ENCODE results near the gene KIF26B. TPM values are rescaled to one million over a fixed set of nuclear protein-coding genes. Genes with fewer than 3 reads are reported as not detected.

Gene KIF26B
- total RNA-seq, 1 donor from 2014 or later, result 0.02 TPM

- intact Hi-C loops (cut with micrococcal nuclease), result no loop called here
Measured at GRCh38 chr1:245132771-245133170, 22.0 kb upstream of the KIF26B start.

- intact Hi-C loops (cut with micrococcal nuclease), result no loop called here
Measured at GRCh38 chr1:245133995-245134715, 20.6 kb upstream of the KIF26B start.

GRCh38 chr1:245142171-245142798, 12.5 kb upstream of the KIF26B start:
- intact Hi-C loops (cut with micrococcal nuclease), result no loop called here

- intact Hi-C loops (cut with micrococcal nuclease), result no loop called here
Measured at GRCh38 chr1:245142976-245143375, 11.8 kb upstream of the KIF26B start.

- intact Hi-C loops (cut with micrococcal nuclease), result no loop called here
Measured at GRCh38 chr1:245143849-245144248, 10.9 kb upstream of the KIF26B start.

GRCh38 chr1:245148069-245148468, 6.7 kb upstream of the KIF26B start:
- intact Hi-C loops (cut with micrococcal nuclease), result no loop called here

- intact Hi-C loops (cut with micrococcal nuclease), result no loop called here
Measured at GRCh38 chr1:245148861-245149260, 5.9 kb upstream of the KIF26B start.

- intact Hi-C loops (cut with micrococcal nuclease), result loop anchor here (1.0 to 10.0 kb wide), 9 partner anchors 498 to 1602 kb away; partner anchors contain the start of genes CNST, DESI2 and TFB2M
Measured at GRCh38 chr1:245153081-245153551, 1.7 kb upstream of the KIF26B start.

GRCh38 chr1:245153552-245154428, 995 bp upstream of the KIF26B start:
- intact Hi-C loops (cut with micrococcal nuclease), result loop anchor here (1.0 to 10.0 kb wide), 9 partner anchors 499 to 1601 kb away; partner anchors contain the start of genes CNST, DESI2 and TFB2M

GRCh38 chr1:245155272-245156040, 671 bp downstream of the KIF26B start:
- intact Hi-C loops (cut with micrococcal nuclease), result loop anchor here (5.0 to 10.0 kb wide), 7 partner anchors 222 to 1599 kb away; partner anchors contain the start of genes CNST, COX20, DESI2 and TFB2M

GRCh38 chr1:245156041-245156735, 1.4 kb downstream of the KIF26B start:
- intact Hi-C loops (cut with micrococcal nuclease), result loop anchor here (5.0 to 10.0 kb wide), 7 partner anchors 221 to 1599 kb away; partner anchors contain the start of genes CNST, COX20, DESI2 and TFB2M

GRCh38 chr1:245156736-245157505, 2.1 kb downstream of the KIF26B start:
- intact Hi-C loops (cut with micrococcal nuclease), result loop anchor here (5.0 to 10.0 kb wide), 7 partner anchors 220 to 1598 kb away; partner anchors contain the start of genes CNST, COX20, DESI2 and TFB2M

GRCh38 chr1:245158913-245159312, 4.1 kb downstream of the KIF26B start:
- intact Hi-C loops (cut with micrococcal nuclease), result loop anchor here (5.0 to 10.0 kb wide), 7 partner anchors 218 to 1596 kb away; partner anchors contain the start of genes CNST, COX20, DESI2 and TFB2M

- intact Hi-C loops (cut with micrococcal nuclease), result no loop called here
Measured at GRCh38 chr1:245160288-245160687, 5.5 kb downstream of the KIF26B start.

GRCh38 chr1:245160741-245161400, 6.1 kb downstream of the KIF26B start:
- intact Hi-C loops (cut with micrococcal nuclease), result no loop called here

- intact Hi-C loops (cut with micrococcal nuclease), result no loop called here
Measured at GRCh38 chr1:245161866-245162265, 7.1 kb downstream of the KIF26B start.

- intact Hi-C loops (cut with micrococcal nuclease), result no loop called here
Measured at GRCh38 chr1:245166471-245166885, 11.7 kb downstream of the KIF26B start.

GRCh38 chr1:245168086-245168485, 13.3 kb downstream of the KIF26B start:
- intact Hi-C loops (cut with micrococcal nuclease), result no loop called here
